ENCODE data around the gene NIPAL1.
"Not testable (repeated sequence)": the region's sequence is repeated elsewhere in the genome, so short reads cannot be mapped to it uniquely, and the experiment has no call there.

The NIPAL1 gene

GRCh38 chr4:48016141-48017107 lies at the start of gene NIPAL1, which contains the start of gene CNGA1:
Gene NIPAL1, plus strand, starts transcription at chr4:48016772. Its CDS starts 68 bp downstream, at chr4:48016840.
Gene CNGA1, minus strand, starts transcription at chr4:48016681. Its CDS starts 63,992 bp downstream, at chr4:47952689.
- peak; percentile 28 to 66 (median 48) for DNase-seq (ENCODE audit: low read depth in 2 of 3, low spot score in 1 of 3)

- no peak for DNase-seq (ENCODE audit: low read depth in 2 of 3, low spot score in 1 of 3)
Observed at GRCh38 chr4:47968847-47969246, 47.7 kb upstream of the NIPAL1 start.

GRCh38 chr4:47972181-47972580 lies 44.4 kb upstream of the NIPAL1 start:
- no peak for DNase-seq (ENCODE audit: low read depth in 2 of 3, low spot score in 1 of 3)

GRCh38 chr4:47972721-47973120 lies 43.9 kb upstream of the NIPAL1 start:
- no peak for DNase-seq (ENCODE audit: low read depth in 2 of 3, low spot score in 1 of 3)

GRCh38 chr4:47974566-47974965 lies 42.0 kb upstream of the NIPAL1 start:
- no peak for DNase-seq (ENCODE audit: low read depth in 2 of 3, low spot score in 1 of 3)

- no peak for DNase-seq (ENCODE audit: low read depth in 2 of 3, low spot score in 1 of 3)
Observed at GRCh38 chr4:47990145-47990544, 26.4 kb upstream of the NIPAL1 start.

- DNase-seq (ENCODE audit: low read depth in 2 of 3, low spot score in 1 of 3): not testable (repeated sequence)
Observed at GRCh38 chr4:47992475-47992874, 24.1 kb upstream of the NIPAL1 start.

GRCh38 chr4:47996021-47996420 lies 20.6 kb upstream of the NIPAL1 start:
- DNase-seq (ENCODE audit: low read depth in 2 of 3, low spot score in 1 of 3): no peak

- no peak for DNase-seq (ENCODE audit: low read depth in 2 of 3, low spot score in 1 of 3)
Observed at GRCh38 chr4:48002267-48002666, 14.3 kb upstream of the NIPAL1 start.

GRCh38 chr4:48003568-48003967 lies 13.0 kb upstream of the NIPAL1 start:
- peak; percentile 2 to 41 (median 31) for DNase-seq (ENCODE audit: low read depth in 2 of 3, low spot score in 1 of 3)

GRCh38 chr4:48005781-48006180 lies 10.8 kb upstream of the NIPAL1 start:
- no peak for DNase-seq (ENCODE audit: low read depth in 2 of 3, low spot score in 1 of 3)

GRCh38 chr4:48008021-48008596 lies 8.5 kb upstream of the NIPAL1 start:
- no peak for DNase-seq (ENCODE audit: low read depth in 2 of 3, low spot score in 1 of 3)

- not testable (repeated sequence) for DNase-seq (ENCODE audit: low read depth in 2 of 3, low spot score in 1 of 3)
Observed at GRCh38 chr4:48010906-48011305, 5.7 kb upstream of the NIPAL1 start.

- no peak for DNase-seq (ENCODE audit: low read depth in 2 of 3, low spot score in 1 of 3)
Observed at GRCh38 chr4:48011722-48012121, 4.8 kb upstream of the NIPAL1 start.

GRCh38 chr4:48012824-48013223 lies 3.7 kb upstream of the NIPAL1 start:
- DNase-seq (ENCODE audit: low read depth in 2 of 3, low spot score in 1 of 3): no peak

GRCh38 chr4:48015216-48015615 lies 1.4 kb upstream of the NIPAL1 start:
- no peak for DNase-seq (ENCODE audit: low read depth in 2 of 3, low spot score in 1 of 3)

GRCh38 chr4:48015678-48016077 lies 894 bp upstream of the NIPAL1 start:
- no peak for DNase-seq (ENCODE audit: low read depth in 2 of 3, low spot score in 1 of 3)

GRCh38 chr4:48017108-48017571 lies 568 bp downstream of the NIPAL1 start:
- DNase-seq (ENCODE audit: low read depth in 2 of 3, low spot score in 1 of 3): peak in 2 of 3 donors; percentile 29 to 35

GRCh38 chr4:48018112-48018511 lies 1.5 kb downstream of the NIPAL1 start:
- no peak for DNase-seq (ENCODE audit: low read depth in 2 of 3, low spot score in 1 of 3)

- no peak for DNase-seq (ENCODE audit: low read depth in 2 of 3, low spot score in 1 of 3)
Observed at GRCh38 chr4:48021100-48021499, 4.5 kb downstream of the NIPAL1 start.

GRCh38 chr4:48022192-48022799 lies 5.7 kb downstream of the NIPAL1 start:
- DNase-seq (ENCODE audit: low read depth in 2 of 3, low spot score in 1 of 3): no peak

- DNase-seq (ENCODE audit: low read depth in 2 of 3, low spot score in 1 of 3): no peak
Observed at GRCh38 chr4:48024522-48024921, 8.0 kb downstream of the NIPAL1 start.
